Uterus (tissue), 4 donors: ENCODE results near the gene TMEM150C. TPM values are rescaled to one million over a fixed set of nuclear protein-coding genes. Genes with fewer than 3 reads are reported as not detected.

Source experiments
- DNase-seq, 2 donors: peaks; one replicate each; pipeline ENCODE4 v3.0.0-alpha.2; 2019 to 2020
- H3K27ac ChIP-seq, 2 donors: fragments of 200-600 bp; sonication (generic); 1 replicate in 1 of 2; 2 replicates in 1 of 2; pipeline ENCODE4 v1.5.1; 2016 to 2018
- H3K27me3 ChIP-seq, 2 donors: fragments of 200-600 bp; sonication (generic); one replicate each; pipeline ENCODE4 v1.5.1; 2018 to 2019; ENCODE audit warnings: control low read depth in 1 of 2
- H3K36me3 ChIP-seq, 2 donors: fragments of 200-600 bp; sonication (generic); one replicate each; pipeline ENCODE4 v1.5.1; 2019; ENCODE audit warnings: control low read depth in 1 of 2
- H3K4me1 ChIP-seq, 2 donors: fragments of 200-600 bp; sonication (generic); one replicate each; pipeline ENCODE4 v1.5.1; 2018 to 2019; ENCODE audit warnings: control low read depth in 1 of 2
- H3K4me3 ChIP-seq, 2 donors: fragments of 200-600 bp; sonication (generic); 1 replicate in 1 of 2; 2 replicates in 1 of 2; pipeline ENCODE4 v1.5.1; 2018 to 2019; ENCODE audit warnings: mild to moderate bottlenecking in 1 of 2
- H3K9me3 ChIP-seq, 2 donors: fragments of 200-600 bp; sonication (generic); one replicate each; pipeline ENCODE4 v1.5.1; 2019; ENCODE audit warnings: control low read depth in 1 of 2
- CTCF ChIP-seq, 4 experiments: fragments of 200-600 bp in 2 of 4; fragments of 450-650 bp in 2 of 4; sonication (generic) in 2 of 4; IDR thresholded peaks; one replicate each; pipeline ENCODE4 v1.5.1; 2016 to 2019; ENCODE audit warnings: antibody characterized with exemption in 4 of 4, mild to moderate bottlenecking in 2 of 4, moderate library complexity in 1 of 4
- POLR2A ChIP-seq, 2 donors: fragments of 450-650 bp; IDR thresholded peaks; one replicate each; pipeline ENCODE4 v1.6.1; 2016; ENCODE audit warnings: antibody characterized with exemption in 2 of 2, mild to moderate bottlenecking in 1 of 2, moderate library complexity in 1 of 2
- intact Hi-C: fragments of 100-400 bp; cut with DNase I; formaldehyde crosslinking; loops from one replicate; pipeline ENCODE4 v1.15.1; 2023; ENCODE audit warnings: low total_unique reads
- total RNA-seq, 4 donors: library from RNA; depleted of rRNA in 3 of 4; stranded (reverse); fragments of >200 nt in 3 of 4; gene quantifications; one replicate each; pipeline versions ENCODE4 v1.1.0 to v1.2.4, GENCODE V29; 2014 to 2023
- donor health status: DM: yes; HTN: yes; CAD: no.

Gene TMEM150C
- total RNA-seq, 4 donors from 2014 or later, result 3.1 to 22.5 (median 11.6) TPM

DNA sequence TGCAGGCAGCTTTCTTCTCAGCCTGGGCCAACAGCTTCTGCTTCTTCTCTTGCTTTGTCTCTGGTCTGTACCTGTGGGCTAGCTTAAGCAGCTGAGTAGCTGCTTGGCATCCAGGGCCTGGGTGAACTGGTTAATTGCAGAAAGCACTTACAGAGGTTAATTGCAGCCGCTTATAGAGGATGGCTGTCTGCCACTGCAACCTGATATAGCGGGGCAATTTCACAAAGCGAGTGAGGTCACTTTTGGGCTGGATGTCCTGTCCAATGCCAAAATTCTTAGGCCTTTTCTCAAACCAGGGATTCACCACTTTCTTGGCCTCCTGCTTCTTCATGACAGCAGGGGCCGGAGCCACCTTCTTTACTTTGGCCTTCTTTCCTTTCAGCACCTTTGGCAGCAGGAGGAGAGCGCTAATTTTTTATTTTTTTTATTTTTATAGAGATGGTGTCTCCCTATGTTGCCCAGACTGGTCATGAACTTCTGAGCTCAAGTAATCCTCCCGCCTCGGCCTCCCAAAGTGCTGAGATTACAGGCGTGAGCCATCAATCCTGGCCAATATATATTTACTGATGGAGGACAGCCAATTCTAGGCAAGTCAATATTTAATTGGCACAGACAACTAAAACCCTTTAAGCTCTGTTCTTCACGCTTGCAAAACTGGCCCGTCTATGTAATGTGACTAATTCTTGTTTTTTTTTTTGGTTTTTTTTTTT lies 70.4 kb downstream of the TMEM150C start:
- H3K4me3 ChIP-seq, result no peak overlapping the region
- H3K36me3 ChIP-seq, result no peaks in the 10 kb centered on the region
- intact Hi-C loops, result no loop called here
- DNase-seq, result no peak
- TF ChIP-seq POLR2A (IDR thresholded peaks at IDR 0.05), result no peak
- no peak for TF ChIP-seq CTCF (IDR thresholded peaks at IDR 0.05)
- no peaks in the 10 kb centered on the region for H3K27me3 ChIP-seq
- H3K9me3 ChIP-seq, result no peaks in the 10 kb centered on the region
- H3K27ac ChIP-seq, result no peak overlapping the region
- no peaks in the 10 kb centered on the region for H3K4me1 ChIP-seq

DNA sequence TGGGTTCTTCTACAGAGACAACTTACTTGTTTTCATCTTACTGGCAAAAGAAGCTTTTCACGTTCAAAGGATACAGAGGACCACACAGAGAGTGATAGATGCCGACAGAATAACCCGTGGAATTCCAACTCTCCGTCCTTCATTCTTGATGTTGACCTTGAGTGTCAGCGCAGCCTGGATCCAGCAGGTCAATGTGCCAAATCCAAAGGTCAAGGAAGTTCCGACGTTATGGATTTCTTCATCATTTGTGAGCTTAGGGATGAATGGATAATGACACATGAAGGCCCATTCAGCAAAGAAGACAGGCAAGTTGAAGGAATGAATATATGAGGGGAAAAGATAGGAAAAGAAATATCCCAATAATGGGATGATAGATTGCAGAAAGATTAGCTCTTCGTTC lies 71.8 kb downstream of the TMEM150C start:
- DNase-seq, result no peak
- intact Hi-C loops, result no loop called here
- no peak overlapping the region for H3K27ac ChIP-seq

DNA sequence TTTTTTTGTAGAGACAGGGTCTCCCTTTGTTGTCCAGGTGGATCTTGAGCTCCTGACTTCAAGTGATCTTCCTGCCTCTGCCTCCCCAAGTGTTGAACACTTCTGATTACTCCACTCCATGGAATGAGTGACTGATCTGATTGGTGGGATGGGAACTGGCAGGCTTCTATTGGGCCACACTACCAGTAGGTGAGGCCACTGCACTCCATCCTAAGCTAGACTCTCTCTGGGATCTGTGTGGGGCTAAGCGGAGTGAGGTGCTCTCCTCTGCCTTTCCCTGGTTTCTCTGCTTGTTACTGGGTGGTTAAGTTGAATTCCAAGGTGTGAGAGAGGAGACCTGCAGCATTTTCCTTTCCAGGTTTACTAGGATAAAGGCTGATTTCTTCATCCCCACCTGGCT lies 72.7 kb downstream of the TMEM150C start:
- intact Hi-C loops, result no loop called here
- no peak for DNase-seq
- Histone ChIP-seq H3K27me3 (no peaks in the 10 kb centered on the region), H3K9me3 (no peaks in the 10 kb centered on the region), H3K27ac (no peak overlapping the region), H3K4me3 (no peak overlapping the region), H3K36me3 (no peaks in the 10 kb centered on the region), H3K4me1 (no peaks in the 10 kb centered on the region)
- TF ChIP-seq POLR2A (IDR thresholded peaks at IDR 0.05), result no peak

More for the DNA sequence above, 71.8 kb downstream of the TMEM150C start:
- H3K27me3 ChIP-seq, result no peaks in the 10 kb centered on the region
- H3K9me3 ChIP-seq, result no peaks in the 10 kb centered on the region
- H3K4me3 ChIP-seq, result no peak overlapping the region
- no peaks in the 10 kb centered on the region for H3K36me3 ChIP-seq
- TF ChIP-seq CTCF (IDR thresholded peaks at IDR 0.05), result no peak
- no peak for TF ChIP-seq POLR2A (IDR thresholded peaks at IDR 0.05)
- H3K4me1 ChIP-seq, result no peaks in the 10 kb centered on the region

DNA sequence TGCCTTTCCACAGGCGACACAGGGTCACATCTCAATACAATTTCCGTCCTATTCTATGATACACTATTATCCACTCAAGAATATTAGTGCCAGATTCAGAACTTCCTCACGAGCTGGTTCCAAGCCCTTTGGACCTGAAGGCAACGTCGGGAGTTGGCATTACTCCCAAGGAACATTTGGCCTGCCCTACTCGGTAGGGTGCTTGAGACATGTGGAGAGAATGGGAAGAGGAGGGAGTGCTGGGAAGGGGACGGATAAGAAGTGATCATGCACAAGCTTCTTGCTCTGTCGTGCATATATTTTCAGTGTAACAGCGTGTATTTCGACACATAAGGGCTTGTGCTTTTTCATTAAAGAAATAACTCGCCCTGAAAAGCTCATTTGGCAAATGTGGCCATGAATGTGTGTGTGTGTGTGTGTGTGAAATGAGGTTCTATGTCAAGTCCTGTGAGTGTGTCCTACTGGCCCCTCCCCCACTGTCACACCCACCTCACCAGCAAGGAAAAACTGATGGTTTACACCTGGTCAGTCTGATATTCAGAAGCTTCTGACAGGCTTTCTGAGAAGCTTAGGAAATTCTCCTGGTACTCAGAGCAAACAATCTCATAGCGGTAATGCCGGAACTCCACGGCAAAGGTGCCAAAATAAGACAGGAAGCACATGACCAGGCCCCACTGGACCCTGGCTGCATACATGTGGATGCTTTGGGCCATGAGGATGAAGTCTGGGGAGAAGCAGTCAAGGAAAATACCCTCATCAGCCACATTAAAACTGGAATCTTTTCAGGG lies 76.6 kb downstream of the TMEM150C start:
- intact Hi-C loops, result no loop called here
- Histone ChIP-seq H3K36me3 (no peaks in the 10 kb centered on the region), H3K9me3 (no peaks in the 10 kb centered on the region), H3K4me3 (no peak overlapping the region), H3K27ac (no peak overlapping the region), H3K27me3 (no peaks in the 10 kb centered on the region), H3K4me1 (no peaks in the 10 kb centered on the region)
- TF ChIP-seq POLR2A (IDR thresholded peaks at IDR 0.05) (no peak), CTCF (IDR thresholded peaks at IDR 0.05) (no peak)
- no peak for DNase-seq

GRCh38 chr4:82482387-82482786 lies 79.4 kb downstream of the TMEM150C start:
- intact Hi-C loops, result no loop called here
- no peak for TF ChIP-seq POLR2A (IDR thresholded peaks at IDR 0.05)
- no peak for TF ChIP-seq CTCF (IDR thresholded peaks at IDR 0.05)
- no peaks in the 10 kb centered on the region for H3K27me3 ChIP-seq
- no peaks in the 10 kb centered on the region for H3K9me3 ChIP-seq
- no peak for DNase-seq
- H3K36me3 ChIP-seq, result no peaks in the 10 kb centered on the region
- H3K4me1 ChIP-seq, result no peaks in the 10 kb centered on the region
- H3K4me3 ChIP-seq, result no peak overlapping the region
- H3K27ac ChIP-seq, result no peak overlapping the region
